Endothelial cell of umbilical vein (primary cell): ENCODE results near the gene GJC3. TPM values are rescaled to one million over a fixed set of nuclear protein-coding genes. Genes with fewer than 3 reads are reported as not detected.

Source experiments
- BruUV-seq: library from RNA; stranded (reverse); fragments of 400-500 nt; replicated peaks from 2 replicates; lab custom pipeline; 2021; lab: Mats Ljungman, UMichigan
- CTCF ChIA-PET: fragments of 300-600, 350-600 bp; sonication (Branson Sonifier 250); formaldehyde crosslinking; loops from one replicate; lab custom pipeline; 2021; ENCODE audit warnings: antibody characterized with exemption, inconsistent platforms; lab: Charles Lee
- POLR2A ChIA-PET: fragments of 300-600, 350-600 bp; sonication (Branson Sonifier 250); formaldehyde crosslinking; loops from one replicate; lab custom pipeline; 2021; ENCODE audit warnings: antibody characterized with exemption, inconsistent platforms; lab: Charles Lee
- DNase-seq: peaks from one replicate; pipeline ENCODE4 v3.0.0-alpha.2; 2011; ENCODE audit warnings: low read depth, low spot score
- FAIRE-seq: peaks from 2 replicates; lab custom pipeline; 2011; peaks lifted over from hg19 to GRCh38; lab: Jason Lieb, UNC
- H2AFZ ChIP-seq: 2 replicates; pipeline ENCODE4 v1.6.0; 2012; ENCODE audit warnings: low read depth, low read length, control low read depth, inconsistent platforms
- H3K27ac ChIP-seq: 2 replicates; pipeline ENCODE4 v1.5.1; 2011; ENCODE audit warnings: low read depth, mild to moderate bottlenecking, control low read depth, low read length, moderate library complexity; ENCODE audit not compliant: insufficient read depth
- H3K27me3 ChIP-seq, 2 experiments: 2 replicates each; pipeline versions ENCODE4 v1.6.0 to v1.6.1; 2011; ENCODE audit warnings: low read length in 2 of 2, mixed read lengths in 1 of 2; ENCODE audit not compliant: control insufficient read depth in 2 of 2, insufficient read depth in 2 of 2
- H3K36me3 ChIP-seq, 2 experiments: 2 replicates in 1 of 2; 3 replicates in 1 of 2; pipeline ENCODE4 v1.5.1; 2011; ENCODE audit warnings: low read length in 2 of 2, mild to moderate bottlenecking in 1 of 2, moderate library complexity in 1 of 2; ENCODE audit not compliant: control insufficient read depth in 2 of 2, insufficient read depth in 2 of 2; ENCODE audit errors: extremely low read depth in 1 of 2
- H3K4me1 ChIP-seq: 3 replicates; pipeline ENCODE4 v1.5.1; 2011; ENCODE audit warnings: mild to moderate bottlenecking, low read length; ENCODE audit not compliant: control insufficient read depth, insufficient read depth; ENCODE audit errors: extremely low read depth
- H3K4me2 ChIP-seq: 2 replicates; pipeline ENCODE4 v1.6.1; 2011; ENCODE audit warnings: low read length, control low read depth, mixed read lengths; ENCODE audit not compliant: insufficient read depth
- H3K4me3 ChIP-seq, 3 experiments: fragments of 200-600 bp in 1 of 3; sonication (generic), shearing (Covaris generic) in 1 of 3; replicated peaks in 1 of 3; 2 replicates each; pipeline ENCODE4 v1.5.1; 2011 to 2016; ENCODE audit warnings: control low read depth in 3 of 3, low read length in 3 of 3, mild to moderate bottlenecking in 2 of 3, inconsistent platforms in 1 of 3, low read depth in 1 of 3, moderate library complexity in 1 of 3; ENCODE audit not compliant: insufficient read depth in 1 of 3
- H3K79me2 ChIP-seq: 2 replicates; pipeline ENCODE4 v1.6.0; 2012; ENCODE audit warnings: low read length, inconsistent platforms; ENCODE audit not compliant: control insufficient read depth, insufficient read depth
- H3K9ac ChIP-seq: replicated peaks from 2 replicates; pipeline ENCODE3; 2011; ENCODE audit warnings: low read length, control low read depth; ENCODE audit not compliant: insufficient read depth; ENCODE audit errors: extremely low read depth
- H3K9me1 ChIP-seq: replicated peaks from 3 replicates; pipeline ENCODE4 v1.6.0; 2011; ENCODE audit warnings: mild to moderate bottlenecking, low read length; ENCODE audit not compliant: control insufficient read depth, insufficient read depth; ENCODE audit errors: extremely low read depth
- H3K9me3 ChIP-seq: replicated peaks from 2 replicates; pipeline ENCODE4 v1.5.1; 2012; ENCODE audit warnings: low read length, inconsistent platforms; ENCODE audit not compliant: control insufficient read depth, insufficient read depth
- H4K20me1 ChIP-seq: replicated peaks from 2 replicates; pipeline ENCODE3; 2011; ENCODE audit warnings: mild to moderate bottlenecking, low read length; ENCODE audit not compliant: control insufficient read depth, insufficient read depth; ENCODE audit errors: extremely low read depth
- CTCF ChIP-seq, 2 donors: IDR thresholded peaks; 1 replicate in 1 of 2; 2 replicates in 1 of 2; pipeline ENCODE4 v1.5.1; 2011; ENCODE audit warnings: low read length in 2 of 2, mild to moderate bottlenecking in 2 of 2, moderate library complexity in 2 of 2, control low read depth in 1 of 2, inconsistent platforms in 1 of 2, low read depth in 1 of 2; ENCODE audit not compliant: insufficient read depth in 1 of 2; ENCODE audit errors: extremely low read depth in 1 of 2
- EZH2 ChIP-seq: IDR thresholded peaks from 2 replicates; pipeline ENCODE4 v1.6.1; 2012; ENCODE audit warnings: borderline replicate concordance, low read depth, mild to moderate bottlenecking, moderate library complexity, low read length, inconsistent platforms; ENCODE audit not compliant: severe bottlenecking
- FOS ChIP-seq: IDR thresholded peaks from 2 replicates; pipeline ENCODE4 v1.6.1; 2011; ENCODE audit warnings: mild to moderate bottlenecking, low read length, moderate library complexity, borderline replicate concordance; ENCODE audit not compliant: insufficient read depth
- GATA2 ChIP-seq: IDR thresholded peaks from 2 replicates; pipeline ENCODE4 v1.7.0; 2011; ENCODE audit warnings: low read depth, mild to moderate bottlenecking, moderate library complexity, mixed read lengths, low read length; ENCODE audit not compliant: insufficient read length, insufficient read depth
- JUN ChIP-seq: IDR thresholded peaks from 2 replicates; pipeline ENCODE4 v1.6.1; 2011; ENCODE audit warnings: borderline replicate concordance, low read depth; ENCODE audit not compliant: insufficient read length, insufficient read depth
- MAX ChIP-seq: IDR thresholded peaks from 2 replicates; pipeline ENCODE4 v1.6.1; 2011; ENCODE audit not compliant: insufficient read depth, insufficient read length
- MYC ChIP-seq: IDR thresholded peaks from one replicate; pipeline ENCODE4 v1.6.1; 2011; ENCODE audit warnings: mild to moderate bottlenecking, low read depth, low read length
- POLR2A ChIP-seq: IDR thresholded peaks from 2 replicates; pipeline ENCODE4 v1.6.1; 2012; ENCODE audit warnings: low read depth, mild to moderate bottlenecking, control low read depth, low read length
- POLR2AphosphoS5 ChIP-seq: IDR thresholded peaks from 2 replicates; pipeline ENCODE4 v1.6.1; 2012; ENCODE audit warnings: low read depth, mild to moderate bottlenecking, control low read depth, low read length, moderate library complexity; ENCODE audit not compliant: insufficient read depth
- dilution Hi-C: fragments of 300-500 bp; cut with MboI; formaldehyde crosslinking; loops from one replicate; pipeline ENCODE4 v1.15.0; 2019; ENCODE audit warnings: low sequenced_read_pairs; ENCODE audit not compliant: extremely low pct_ligation_motif_present
- intact Hi-C: fragments of 100-400 bp; cut with micrococcal nuclease; formaldehyde crosslinking; loops from one replicate; pipeline ENCODE4 v1.10.0; 2022
- polyA plus RNA-seq, 4 experiments: library from polyadenylated mRNA; depleted of rRNA in 3 of 4; stranded (reverse) in 3 of 4; unstranded in 1 of 4; fragments of >200 nt; gene quantifications; 2 replicates each; pipeline versions ENCODE4 v1.2.1 to v1.2.3, GENCODE V29; 2011 to 2012; ENCODE audit warnings: missing spikeins in 1 of 4
- total RNA-seq: library from RNA; stranded (reverse); gene quantifications from 2 replicates; pipeline ENCODE4 v1.2.3, GENCODE V29; 2021

GJC3 gene
- total and polyA plus RNA-seq, 2 donors (not counting 3 experiments of a cell fraction or from before 2014, with no cell fraction given), result 0.28 TPM; not detected in 1

GRCh38 chr7:99894738-99895137, 34.7 kb downstream of the GJC3 start:
- peaks cover 0 to 2% of the 10 kb centered on the region in 2 experiments for H3K36me3 ChIP-seq
- no peak overlapping the region for H3K4me3 ChIP-seq
- H4K20me1 ChIP-seq, result no peaks in the 10 kb centered on the region
- ChIA-PET POLR2A (no interaction called here), CTCF (no interaction called here)
- H3K9me3 ChIP-seq, result no peaks in the 10 kb centered on the region
- no peak overlapping the region for H3K9ac ChIP-seq
- H3K27ac ChIP-seq, result no peak overlapping the region
- FAIRE-seq (no peak), DNase-seq (no peak)
- intact Hi-C loops, result no loop called here
- TF ChIP-seq POLR2A, result no peak
- no peak for TF ChIP-seq MAX
- TF ChIP-seq FOS, result no peak
- TF ChIP-seq CTCF (IDR thresholded peaks at IDR 0.05; ENCODE audit: extremely low read depth in 1 of 2, insufficient read depth in 1 of 2, low read depth in 1 of 2, low read length in 2 of 2), result no peak
- no peak for TF ChIP-seq EZH2
- TF ChIP-seq JUN, result no peak
- TF ChIP-seq MYC, result no peak
- no peak for TF ChIP-seq POLR2AphosphoS5
- no peak for TF ChIP-seq GATA2
- H3K9me1 ChIP-seq, result no peaks in the 10 kb centered on the region
- H3K79me2 ChIP-seq, result no peaks in the 10 kb centered on the region
- BruUV-seq, result no TSS peak
- no peak overlapping the region for H2AFZ ChIP-seq
- H3K4me2 ChIP-seq, result no peak overlapping the region
- no peaks in the 10 kb centered on the region for H3K27me3 ChIP-seq
- dilution Hi-C loops, result no loop called here
- H3K4me1 ChIP-seq, result no peaks in the 10 kb centered on the region
